Stimulated activated naive CD8-positive, alpha-beta T cell treated with anti-CD3 and anti-CD28 coated beads, Interleukin-15, Interleukin-2, amounts not matched to agents 100 ng/mL and 50 ng/mL, for 24 hours (primary cell): ENCODE measurements around the gene MEST.
"Not testable (repeated sequence)": the region's sequence is repeated elsewhere in the genome, so short reads cannot be mapped to it uniquely, and the experiment has no call there.

ENCODE experiments used
- H3K27ac Mint-ChIP-seq: one replicate; pipeline ENCODE4 v1.8.0; 2021; ENCODE audit warnings: mild to moderate bottlenecking, mixed read lengths
- H3K27me3 Mint-ChIP-seq: one replicate; pipeline ENCODE4 v1.8.0; 2021; ENCODE audit warnings: mixed read lengths
- H3K36me3 Mint-ChIP-seq: one replicate; pipeline ENCODE4 v1.8.0; 2021; ENCODE audit warnings: low read depth, mixed read lengths
- H3K4me1 Mint-ChIP-seq: one replicate; pipeline ENCODE4 v1.8.0; 2021; ENCODE audit warnings: low read depth, mixed read lengths
- H3K4me3 Mint-ChIP-seq: one replicate; pipeline ENCODE4 v1.8.0; 2021; ENCODE audit warnings: mild to moderate bottlenecking, mixed read lengths
- H3K9me3 Mint-ChIP-seq: one replicate; pipeline ENCODE4 v1.8.0; 2021; ENCODE audit warnings: mixed read lengths

The MEST gene

DNA sequence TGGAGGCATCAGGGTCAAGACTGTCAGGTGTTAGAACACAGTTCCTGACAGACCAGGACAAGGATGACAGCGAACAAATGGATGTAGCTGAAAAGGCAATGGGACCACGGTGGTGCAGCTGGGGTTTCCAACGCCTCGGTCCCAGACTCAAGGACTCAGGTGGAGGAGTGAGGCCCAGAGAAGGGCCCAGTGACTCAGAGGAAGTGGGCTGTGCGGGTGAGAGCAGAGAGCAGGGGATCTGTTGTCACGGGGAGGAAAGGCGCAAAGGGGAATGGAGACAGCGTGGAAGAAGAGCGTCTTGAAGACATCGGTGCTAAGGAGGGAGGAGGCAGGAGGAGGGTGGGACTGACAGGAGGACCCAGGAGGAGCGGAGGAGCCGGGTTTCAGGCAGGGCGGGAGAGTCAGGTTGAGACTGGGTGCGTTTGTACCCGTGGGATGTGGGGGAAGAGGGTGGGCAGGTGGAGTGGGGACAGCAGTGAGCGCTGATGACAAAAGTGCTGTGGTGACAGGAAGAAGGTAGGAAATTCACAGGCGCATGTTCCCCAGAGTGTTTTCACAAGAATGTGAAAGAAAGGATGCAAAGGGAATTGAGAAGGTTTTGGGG lies 36.0 kb downstream of the MEST start:
- H3K27ac Mint-ChIP-seq, H3K4me3 Mint-ChIP-seq: not testable (repeated sequence)
- peaks cover 11% of the 10 kb centered on the region for H3K36me3 Mint-ChIP-seq

DNA sequence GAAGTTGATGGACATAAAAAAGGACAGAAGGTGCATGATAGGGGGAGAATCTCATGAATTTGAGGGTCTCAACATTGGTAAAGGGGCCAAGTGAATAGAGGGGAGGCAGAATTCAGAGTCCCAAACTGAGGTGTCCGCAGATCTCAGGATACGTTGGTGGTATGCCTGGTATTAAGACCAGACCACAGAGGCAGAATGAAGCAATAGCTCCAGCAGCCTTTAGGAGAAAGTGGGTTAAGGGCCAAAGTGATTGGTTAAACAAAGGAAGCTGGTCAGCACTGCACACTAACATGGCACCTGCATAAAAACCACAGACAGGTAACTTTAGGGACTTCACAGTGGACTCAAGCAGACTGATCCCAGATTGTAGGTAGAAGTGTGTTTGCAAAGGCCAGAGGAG lies 37.5 kb downstream of the MEST start:
- peaks cover 11% of the 10 kb centered on the region for H3K36me3 Mint-ChIP-seq
- H3K27me3 Mint-ChIP-seq, result no peaks in the 10 kb centered on the region
- H3K4me3 Mint-ChIP-seq, result no peak overlapping the region
- no peak overlapping the region for H3K27ac Mint-ChIP-seq
- no peaks in the 10 kb centered on the region for H3K9me3 Mint-ChIP-seq
- no peaks in the 10 kb centered on the region for H3K4me1 Mint-ChIP-seq

More for the DNA sequence above, 36.0 kb downstream of the MEST start:
- H3K27me3 Mint-ChIP-seq, H3K9me3 Mint-ChIP-seq, H3K4me1 Mint-ChIP-seq: not testable (repeated sequence)

DNA sequence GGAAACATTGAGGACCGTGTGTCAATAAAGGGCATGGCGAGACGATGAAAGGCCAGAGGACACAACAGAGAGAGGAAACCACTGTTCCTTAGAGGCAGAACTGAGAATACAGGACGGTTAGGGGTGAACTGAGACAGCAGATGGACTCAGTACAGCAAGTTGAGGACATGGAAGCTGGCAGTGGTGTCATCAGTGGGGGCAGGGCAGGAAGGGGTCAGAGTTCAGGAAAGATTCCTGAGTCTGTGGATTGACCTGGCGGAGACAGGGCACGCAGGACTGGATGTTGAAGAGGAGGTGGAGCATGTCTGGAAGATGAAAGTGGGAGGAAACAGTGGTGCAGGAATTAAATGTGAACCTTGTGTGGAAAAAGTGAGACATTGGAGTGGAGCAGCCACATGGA lies 46.0 kb downstream of the MEST start:
- H3K4me1 Mint-ChIP-seq, H3K36me3 Mint-ChIP-seq, H3K27ac Mint-ChIP-seq, H3K4me3 Mint-ChIP-seq, H3K27me3 Mint-ChIP-seq, H3K9me3 Mint-ChIP-seq: not testable (repeated sequence)

DNA sequence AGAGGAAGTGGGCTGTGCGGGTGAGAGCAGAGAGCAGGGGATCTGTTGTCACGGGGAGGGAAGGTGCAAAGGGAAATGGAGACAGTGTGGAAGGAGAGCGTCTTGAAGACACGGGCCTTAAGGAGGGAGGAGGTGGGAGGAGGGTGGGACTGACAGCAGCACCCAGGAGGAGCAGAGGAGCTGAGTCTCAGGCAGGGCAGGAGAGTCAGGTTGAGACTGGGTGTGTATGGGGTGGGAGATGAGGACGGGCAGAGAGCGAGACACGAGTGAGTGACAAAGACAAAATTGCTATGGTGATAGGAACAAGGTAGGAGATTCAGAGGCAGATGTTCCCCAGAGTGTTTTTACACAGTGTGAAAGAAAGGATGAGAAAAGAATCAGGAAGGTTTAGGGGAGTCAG lies 49.4 kb downstream of the MEST start:
- H3K27ac Mint-ChIP-seq, H3K9me3 Mint-ChIP-seq, H3K27me3 Mint-ChIP-seq, H3K4me1 Mint-ChIP-seq, H3K36me3 Mint-ChIP-seq, H3K4me3 Mint-ChIP-seq: not testable (repeated sequence)

DNA sequence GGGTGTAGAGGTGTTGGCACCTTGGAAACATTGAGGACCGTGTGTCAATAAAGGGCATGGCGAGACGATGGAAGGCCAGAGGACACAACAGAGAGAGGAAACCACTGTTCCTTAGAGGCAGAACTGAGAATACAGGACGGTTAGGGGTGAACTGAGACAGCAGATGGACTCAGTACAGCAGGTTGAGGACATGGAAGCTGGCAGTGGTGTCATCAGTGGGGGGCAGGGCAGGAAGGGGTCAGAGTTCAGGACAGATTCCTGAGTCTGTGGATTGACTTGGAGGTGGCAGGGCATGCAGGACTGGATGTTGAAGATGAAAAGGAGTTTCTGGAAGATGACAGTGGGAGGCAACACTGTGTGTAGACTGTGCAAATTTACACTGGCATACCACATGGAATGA lies 50.4 kb downstream of the MEST start:
- H3K4me3 Mint-ChIP-seq, H3K4me1 Mint-ChIP-seq, H3K27ac Mint-ChIP-seq, H3K36me3 Mint-ChIP-seq, H3K9me3 Mint-ChIP-seq, H3K27me3 Mint-ChIP-seq: not testable (repeated sequence)

DNA sequence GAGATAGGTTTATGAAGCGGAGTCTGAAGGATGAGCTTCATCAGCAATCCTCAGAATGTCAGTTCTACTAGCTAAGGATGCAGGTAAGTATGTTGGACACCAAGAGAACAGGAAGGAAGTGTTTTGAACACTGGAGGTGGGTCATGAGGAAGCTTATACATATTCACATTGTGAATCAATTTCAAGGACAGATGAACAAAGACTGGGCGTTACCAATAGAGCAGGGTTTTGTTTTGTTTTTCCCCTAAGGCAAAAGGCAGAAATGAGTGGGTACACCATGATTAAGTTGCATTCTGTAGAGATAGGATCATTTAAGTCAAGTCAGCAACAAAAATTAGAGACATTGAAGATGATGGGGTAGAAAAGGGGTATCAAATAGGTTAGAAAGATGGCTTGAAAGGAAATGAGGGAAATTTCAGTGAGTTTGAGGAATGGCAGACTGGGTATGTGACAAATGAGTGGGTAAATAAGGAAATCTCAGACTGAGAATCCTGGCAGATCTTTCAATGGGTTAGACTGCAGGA lies 51.7 kb downstream of the MEST start:
- Mint-ChIP-seq H3K27ac (no peak overlapping the region), H3K4me3 (no peak overlapping the region), H3K4me1 (no peaks in the 10 kb centered on the region), H3K36me3 (peaks cover 13% of the 10 kb centered on the region), H3K9me3 (no peaks in the 10 kb centered on the region), H3K27me3 (no peaks in the 10 kb centered on the region)

DNA sequence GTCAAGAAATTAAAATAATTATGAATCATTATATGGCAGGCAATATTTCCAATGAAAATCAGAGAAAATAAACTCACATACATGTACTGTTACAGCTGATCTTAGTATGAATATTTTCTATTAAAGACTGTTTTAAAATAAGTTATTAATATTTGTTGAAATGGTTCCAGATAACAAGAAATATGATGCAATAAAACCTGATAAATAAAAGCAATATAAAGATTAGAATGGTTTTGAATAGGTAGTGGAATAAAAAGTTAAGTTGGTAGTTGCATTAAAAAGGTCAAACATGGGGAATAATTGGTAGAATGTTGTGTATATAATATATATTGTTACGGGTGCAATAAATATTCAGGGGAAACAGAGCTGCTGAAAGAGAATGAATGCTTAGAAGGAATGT lies 52.5 kb downstream of the MEST start:
- no peak overlapping the region for H3K4me3 Mint-ChIP-seq
- H3K4me1 Mint-ChIP-seq, result no peaks in the 10 kb centered on the region
- no peaks in the 10 kb centered on the region for H3K27me3 Mint-ChIP-seq
- peaks cover 17% of the 10 kb centered on the region for H3K36me3 Mint-ChIP-seq
- H3K27ac Mint-ChIP-seq, result no peak overlapping the region
- H3K9me3 Mint-ChIP-seq, result no peaks in the 10 kb centered on the region

DNA sequence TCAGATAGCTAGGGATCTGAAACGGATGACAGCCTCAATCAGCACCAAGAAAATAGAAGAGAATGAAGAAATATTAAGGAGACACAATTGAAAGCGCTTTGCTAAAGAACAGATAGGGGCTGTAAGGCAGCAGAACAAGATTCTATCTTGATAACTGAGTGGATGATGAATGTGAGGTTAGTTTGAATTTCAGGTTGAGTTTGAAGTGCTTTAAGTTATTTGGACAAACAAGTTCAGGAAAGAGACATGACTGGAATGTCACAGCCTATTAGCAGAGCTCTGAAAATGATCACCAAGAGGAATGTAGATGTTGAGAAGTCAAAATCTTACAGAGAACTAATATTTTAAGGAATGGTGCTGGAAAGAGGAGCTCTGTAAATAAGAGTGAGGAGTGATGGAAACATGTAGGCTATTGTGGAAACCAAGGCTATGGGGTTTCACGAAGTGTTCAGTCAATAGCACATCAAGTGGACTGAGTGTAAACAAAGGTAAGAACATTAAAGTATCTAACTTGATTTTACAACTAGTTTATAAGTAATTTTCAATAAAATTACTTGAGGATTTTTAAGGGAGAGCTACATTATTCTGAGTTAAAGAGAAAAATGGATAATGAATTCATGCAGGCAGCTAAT lies 61.6 kb downstream of the MEST start:
- H3K27me3 Mint-ChIP-seq, result no peaks in the 10 kb centered on the region
- peaks cover 34% of the 10 kb centered on the region for H3K36me3 Mint-ChIP-seq
- no peak overlapping the region for H3K27ac Mint-ChIP-seq
- H3K9me3 Mint-ChIP-seq, result no peaks in the 10 kb centered on the region
- no peak overlapping the region for H3K4me3 Mint-ChIP-seq
- H3K4me1 Mint-ChIP-seq, result no peaks in the 10 kb centered on the region

DNA sequence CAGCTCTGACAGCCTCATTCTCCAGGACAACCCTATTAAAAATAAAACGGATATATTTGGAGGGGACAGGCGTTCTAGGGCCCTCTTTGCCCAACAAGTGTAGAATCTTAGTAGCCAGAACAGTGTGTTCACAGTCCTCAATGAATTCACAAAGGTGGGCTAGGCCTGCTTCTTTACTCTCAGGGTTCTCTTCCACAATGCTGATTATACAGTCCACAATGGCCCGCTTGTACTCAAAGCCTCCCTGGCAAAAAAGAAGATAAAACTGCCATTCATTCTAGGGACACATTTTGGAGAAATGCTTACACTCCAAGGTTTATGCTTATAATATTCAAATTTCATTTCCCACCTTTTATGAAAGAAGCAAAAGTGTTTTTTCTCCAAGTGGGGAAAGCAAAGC lies 62.6 kb downstream of the MEST start:
- Mint-ChIP-seq H3K9me3 (no peaks in the 10 kb centered on the region), H3K4me3 (no peak overlapping the region), H3K36me3 (peaks cover 28% of the 10 kb centered on the region), H3K27me3 (no peaks in the 10 kb centered on the region), H3K27ac (no peak overlapping the region), H3K4me1 (no peaks in the 10 kb centered on the region)
